Mesothelial cell of epicardium (in vitro differentiated cells): ENCODE data around the gene CD82. TPM values are rescaled to one million over a fixed set of nuclear protein-coding genes. Genes with fewer than 3 reads are reported as not detected.

ENCODE experiments used
- DNase-seq, 2 experiments: peaks; one replicate each; pipeline ENCODE4 v3.0.0; 2021; ENCODE audit warnings: low spot score in 2 of 2; ENCODE audit not compliant: unreplicated experiment in 2 of 2
- H3K27ac Mint-ChIP-seq: 2 replicates; pipeline ENCODE4 v1.8.0; 2021; ENCODE audit warnings: mixed read lengths
- H3K27me3 Mint-ChIP-seq: 2 replicates; pipeline ENCODE4 v1.8.0; 2021; ENCODE audit warnings: low read depth, mixed read lengths
- H3K36me3 Mint-ChIP-seq: 2 replicates; pipeline ENCODE4 v1.8.0; 2021; ENCODE audit warnings: mixed read lengths
- H3K4me1 Mint-ChIP-seq: 2 replicates; pipeline ENCODE4 v1.8.0; 2021; ENCODE audit warnings: mixed read lengths
- H3K4me3 Mint-ChIP-seq: 2 replicates; pipeline ENCODE4 v1.8.0; 2021; ENCODE audit warnings: mild to moderate bottlenecking, moderate library complexity, mixed read lengths
- H3K9me3 Mint-ChIP-seq: 2 replicates; pipeline ENCODE4 v1.8.0; 2021; ENCODE audit warnings: mixed read lengths
- total RNA-seq: library from RNA; stranded (reverse); gene quantifications from 3 replicates; pipeline ENCODE4 v1.2.1, GENCODE V29; 2021
- TF ChIP-seq, protein P1 (sequence below): fragments of 200-600 bp; sonication (generic); IDR thresholded peaks from one replicate; pipeline ENCODE4 v1.5.0; 2021; ENCODE audit warnings: antibody characterized with exemption; ENCODE audit not compliant: unreplicated experiment

CD82 gene
- total RNA-seq, 1 donor from 2014 or later, result 11.2 TPM

DNA sequence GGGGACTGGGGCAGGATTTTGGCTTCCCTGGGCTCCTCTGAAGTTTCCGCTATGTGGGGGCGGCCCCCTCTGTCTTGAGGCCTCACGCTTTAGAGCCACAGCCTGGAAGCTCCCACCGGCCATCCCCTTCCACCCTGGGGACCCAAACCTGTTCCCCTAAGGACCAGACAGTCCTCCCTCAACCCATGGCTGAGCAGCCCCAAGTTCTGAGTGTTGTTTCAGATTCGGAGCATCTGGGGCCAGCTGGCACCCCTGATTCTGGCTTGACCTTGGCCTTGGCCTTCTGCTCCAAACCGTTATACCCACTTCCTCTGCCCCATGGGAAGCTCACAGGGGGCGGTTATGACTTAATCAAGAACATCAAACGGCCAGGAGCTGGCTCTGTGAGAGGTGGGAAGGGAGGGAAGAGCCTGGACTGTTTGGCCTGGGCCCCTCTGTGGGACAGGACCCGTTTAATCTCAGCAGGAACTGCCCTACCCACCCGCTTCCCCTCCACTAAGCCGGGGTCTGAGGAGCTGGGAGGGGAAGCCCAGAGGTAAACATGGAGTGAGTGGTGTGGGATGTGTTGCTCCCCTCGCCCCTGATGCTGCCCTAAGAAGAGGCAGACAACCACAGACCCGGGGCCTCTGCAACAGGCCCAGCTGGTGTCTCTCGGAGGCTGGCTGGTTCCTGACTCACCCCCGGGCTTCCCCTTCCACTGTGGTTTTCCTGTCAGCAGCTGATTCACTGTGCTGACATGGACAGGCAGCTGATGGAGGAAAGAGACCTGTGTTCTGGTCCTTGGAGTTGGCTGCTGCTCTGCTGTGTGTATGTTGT lies 3.4 kb downstream of the CD82 start:
- no peak overlapping the region for H3K27ac Mint-ChIP-seq
- no peak overlapping the region for H3K4me3 Mint-ChIP-seq
- H3K27me3 Mint-ChIP-seq, result no peaks in the 10 kb centered on the region
- no peak for DNase-seq
- TF ChIP-seq, protein P1, sequence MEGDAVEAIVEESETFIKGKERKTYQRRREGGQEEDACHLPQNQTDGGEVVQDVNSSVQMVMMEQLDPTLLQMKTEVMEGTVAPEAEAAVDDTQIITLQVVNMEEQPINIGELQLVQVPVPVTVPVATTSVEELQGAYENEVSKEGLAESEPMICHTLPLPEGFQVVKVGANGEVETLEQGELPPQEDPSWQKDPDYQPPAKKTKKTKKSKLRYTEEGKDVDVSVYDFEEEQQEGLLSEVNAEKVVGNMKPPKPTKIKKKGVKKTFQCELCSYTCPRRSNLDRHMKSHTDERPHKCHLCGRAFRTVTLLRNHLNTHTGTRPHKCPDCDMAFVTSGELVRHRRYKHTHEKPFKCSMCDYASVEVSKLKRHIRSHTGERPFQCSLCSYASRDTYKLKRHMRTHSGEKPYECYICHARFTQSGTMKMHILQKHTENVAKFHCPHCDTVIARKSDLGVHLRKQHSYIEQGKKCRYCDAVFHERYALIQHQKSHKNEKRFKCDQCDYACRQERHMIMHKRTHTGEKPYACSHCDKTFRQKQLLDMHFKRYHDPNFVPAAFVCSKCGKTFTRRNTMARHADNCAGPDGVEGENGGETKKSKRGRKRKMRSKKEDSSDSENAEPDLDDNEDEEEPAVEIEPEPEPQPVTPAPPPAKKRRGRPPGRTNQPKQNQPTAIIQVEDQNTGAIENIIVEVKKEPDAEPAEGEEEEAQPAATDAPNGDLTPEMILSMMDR, result no peak
- H3K36me3 Mint-ChIP-seq, result no peaks in the 10 kb centered on the region
- peaks cover 17% of the 10 kb centered on the region for H3K4me1 Mint-ChIP-seq
- H3K9me3 Mint-ChIP-seq, result no peaks in the 10 kb centered on the region

DNA sequence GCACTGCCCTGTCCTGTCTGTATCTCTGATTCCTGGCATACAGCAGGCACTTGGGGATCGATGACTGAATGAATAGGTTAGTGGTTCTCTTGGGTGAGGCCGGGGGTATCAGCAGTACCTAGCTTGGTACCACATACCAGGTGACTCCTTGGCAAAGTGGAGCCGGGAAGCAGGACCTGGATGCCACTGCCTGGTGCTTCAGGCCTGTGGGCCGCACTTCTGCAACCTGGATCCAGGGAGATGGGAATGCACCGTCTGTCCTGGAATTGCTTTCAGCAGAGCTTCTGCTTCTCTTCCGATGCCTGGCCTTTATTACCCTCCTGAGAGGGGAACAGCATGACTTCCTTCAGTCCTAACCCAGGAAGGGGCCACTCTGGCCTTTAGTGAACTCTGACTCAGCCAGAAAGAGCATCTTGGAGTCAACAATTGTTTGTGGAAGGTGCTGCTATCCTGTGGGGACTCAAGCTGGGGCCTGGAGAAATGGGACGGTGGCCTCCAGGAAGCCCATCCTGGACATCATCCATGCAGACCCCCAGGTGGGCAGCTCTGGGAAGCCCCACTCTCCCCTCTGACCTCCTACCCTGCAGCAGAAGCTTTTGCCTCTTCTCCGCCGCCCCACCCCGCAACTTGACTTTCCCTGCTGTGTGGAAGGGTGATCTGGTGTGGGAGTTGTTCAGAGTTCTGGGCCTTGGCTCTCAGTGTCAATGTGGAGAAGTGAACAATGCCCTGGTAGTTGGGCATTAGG lies 5.1 kb downstream of the CD82 start:
- Mint-ChIP-seq H3K27me3 (no peaks in the 10 kb centered on the region), H3K36me3 (no peaks in the 10 kb centered on the region), H3K27ac (no peak overlapping the region), H3K9me3 (no peaks in the 10 kb centered on the region), H3K4me3 (no peak overlapping the region), H3K4me1 (peaks cover 11% of the 10 kb centered on the region)
- DNase-seq, result no peak
- TF ChIP-seq, protein P1, result no peak

DNA sequence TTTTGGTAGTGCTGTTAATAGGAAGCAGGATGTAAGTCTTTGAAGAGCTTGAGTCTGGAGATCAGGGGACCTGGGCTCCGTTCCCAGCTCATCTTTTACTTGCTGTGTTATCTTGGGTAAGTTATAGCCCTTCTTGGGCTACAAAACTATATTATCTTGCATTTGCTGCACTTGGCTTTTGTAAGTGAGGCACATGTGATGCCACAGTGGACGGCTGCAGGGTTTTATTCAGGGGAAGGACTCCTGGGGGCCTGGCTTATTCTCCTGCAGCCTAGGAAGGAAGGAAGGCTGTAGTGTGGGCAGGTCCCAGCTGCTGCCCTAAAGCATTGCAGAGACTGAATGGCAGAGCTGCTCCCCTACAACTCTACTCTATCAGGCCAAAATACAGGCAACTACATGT lies 6.4 kb downstream of the CD82 start:
- peaks cover 11% of the 10 kb centered on the region for H3K4me1 Mint-ChIP-seq
- H3K27ac Mint-ChIP-seq, result no peak overlapping the region
- H3K27me3 Mint-ChIP-seq, result no peaks in the 10 kb centered on the region

DNA sequence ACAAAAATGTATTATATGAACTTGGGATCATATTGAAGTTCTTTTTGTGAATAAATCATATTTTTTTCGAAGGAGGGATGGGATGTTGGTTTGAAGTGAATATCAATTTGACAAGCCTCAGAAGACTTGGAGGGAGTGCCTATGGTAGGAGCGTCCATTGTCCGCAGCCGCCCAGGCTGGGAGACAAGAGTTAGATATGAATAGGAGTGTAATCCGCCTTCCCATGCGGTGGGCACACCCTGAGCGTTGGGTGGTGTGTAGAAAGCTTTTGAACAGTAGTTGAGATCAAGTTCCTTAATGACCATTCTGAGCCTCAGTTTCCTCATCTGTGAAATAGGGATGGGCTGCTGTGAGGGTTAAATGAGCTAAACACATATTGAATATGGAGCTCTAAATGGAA lies 7.0 kb downstream of the CD82 start:
- H3K4me1 Mint-ChIP-seq, result peaks cover 13% of the 10 kb centered on the region
- TF ChIP-seq, protein P1, result no peak
- H3K27ac Mint-ChIP-seq, result peak overlapping the region; percentile 28
- H3K27me3 Mint-ChIP-seq, result no peaks in the 10 kb centered on the region
- H3K9me3 Mint-ChIP-seq, result no peaks in the 10 kb centered on the region
- no peak overlapping the region for H3K4me3 Mint-ChIP-seq
- DNase-seq, result no peak
- no peaks in the 10 kb centered on the region for H3K36me3 Mint-ChIP-seq

More for the DNA sequence above, 6.4 kb downstream of the CD82 start:
- Mint-ChIP-seq H3K9me3 (no peaks in the 10 kb centered on the region), H3K36me3 (no peaks in the 10 kb centered on the region), H3K4me3 (no peak overlapping the region)
- TF ChIP-seq, protein P1, result no peak
- no peak for DNase-seq

DNA sequence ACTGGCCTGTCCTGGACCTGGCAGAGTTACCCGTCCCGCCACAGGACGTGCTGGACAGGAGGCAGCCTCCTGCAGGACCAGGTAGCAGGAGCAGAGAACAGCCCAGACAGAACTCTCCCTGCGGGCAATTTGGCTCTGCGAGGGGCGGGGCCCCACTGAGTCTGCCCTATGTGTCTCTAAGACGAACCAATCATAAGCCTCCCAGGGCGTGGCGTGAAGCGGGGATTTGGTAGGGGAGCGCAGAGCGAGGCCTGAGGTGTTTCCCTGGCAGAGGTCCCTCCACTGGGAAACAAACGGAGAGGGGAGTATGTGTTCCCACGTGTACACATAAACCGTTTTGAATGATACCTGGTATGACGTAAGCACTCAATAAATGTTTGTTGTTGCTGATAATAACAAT lies 7.4 kb downstream of the CD82 start:
- H3K9me3 Mint-ChIP-seq, result no peaks in the 10 kb centered on the region
- H3K4me1 Mint-ChIP-seq, result peaks cover 13% of the 10 kb centered on the region
- DNase-seq, result no peak
- no peak overlapping the region for H3K4me3 Mint-ChIP-seq
- TF ChIP-seq, protein P1, result no peak
- H3K27me3 Mint-ChIP-seq, result no peaks in the 10 kb centered on the region
- no peaks in the 10 kb centered on the region for H3K36me3 Mint-ChIP-seq
- no peak overlapping the region for H3K27ac Mint-ChIP-seq
